OCI-LY7 (cell line): Measurements from ENCODE around the gene ARSK. TPM values are rescaled to one million over a fixed set of nuclear protein-coding genes. Genes with fewer than 3 reads are reported as not detected.

Experiments
- BruUV-seq: library from RNA; stranded (reverse); fragments of 400-500 nt; replicated peaks from 2 replicates; lab custom pipeline; 2021; lab: Mats Ljungman, UMichigan
- CTCF ChIA-PET: fragments of 300-600 bp; sonication (Branson Sonifier 250); formaldehyde crosslinking; loops from one replicate; lab custom pipeline; 2022; ENCODE audit warnings: antibody characterized with exemption; ENCODE audit not compliant: unreplicated experiment; lab: Charles Lee
- POLR2A ChIA-PET: fragments of 300-600 bp; sonication (Branson Sonifier 250); formaldehyde crosslinking; loops from one replicate; lab custom pipeline; 2022; ENCODE audit warnings: antibody characterized with exemption; lab: Charles Lee
- DNase-seq: peaks from one replicate; pipeline ENCODE4 v3.0.0-alpha.2; 2015; ENCODE audit warnings: low spot score
- H2AFZ ChIP-seq: fragments of 200-600 bp; sonication (generic), shearing (Covaris generic); 2 replicates; pipeline ENCODE4 v1.6.1; 2014; ENCODE audit warnings: mild to moderate bottlenecking, antibody characterized with exemption, low read length, moderate library complexity
- H3K27ac ChIP-seq: fragments of 200-600 bp; sonication (generic); 2 replicates; pipeline ENCODE4 v1.5.1; 2014; ENCODE audit warnings: mixed run types, low read depth, mild to moderate bottlenecking, moderate library complexity, low read length, inconsistent platforms; ENCODE audit not compliant: poor library complexity, severe bottlenecking
- H3K36me3 ChIP-seq: fragments of 200-600 bp; sonication (generic); 2 replicates; pipeline ENCODE4 v1.6.1; 2014; ENCODE audit warnings: mild to moderate bottlenecking, antibody characterized with exemption, low read length, moderate library complexity, mixed read lengths; ENCODE audit not compliant: insufficient read depth
- H3K4me1 ChIP-seq: fragments of 200-600 bp; sonication (generic); 2 replicates; pipeline ENCODE4 v1.5.1; 2014; ENCODE audit warnings: mild to moderate bottlenecking, low read length; ENCODE audit not compliant: insufficient read depth, poor library complexity, severe bottlenecking
- H3K4me2 ChIP-seq: fragments of 200-600 bp; sonication (generic); 2 replicates; pipeline ENCODE4 v1.6.1; 2014; ENCODE audit warnings: mild to moderate bottlenecking, low read length
- H3K4me3 ChIP-seq: fragments of 200-600 bp; sonication (generic); 2 replicates; pipeline ENCODE4 v1.5.1; 2014; ENCODE audit warnings: mild to moderate bottlenecking, low read depth, low read length; ENCODE audit not compliant: poor library complexity, severe bottlenecking
- H3K79me2 ChIP-seq: fragments of 200-600 bp; sonication (generic); 2 replicates; pipeline ENCODE4 v1.6.1; 2016; ENCODE audit warnings: low read depth, mild to moderate bottlenecking, low read length, moderate library complexity, mixed read lengths; ENCODE audit not compliant: insufficient read depth
- H3K9me2 ChIP-seq: fragments of 200-600 bp; sonication (generic); 2 replicates; pipeline ENCODE4 v1.6.1; 2016; ENCODE audit warnings: mild to moderate bottlenecking, low read length, mixed read lengths; ENCODE audit not compliant: insufficient read depth
- H3K9me3 ChIP-seq: fragments of 200-600 bp; sonication (generic); 2 replicates; pipeline ENCODE4 v1.6.1; 2014; ENCODE audit warnings: mild to moderate bottlenecking, mixed run types, low read length, mixed read lengths
- H4K20me1 ChIP-seq: fragments of 200-600 bp; sonication (generic); 2 replicates; pipeline ENCODE4 v1.6.1; 2014; ENCODE audit warnings: mild to moderate bottlenecking, antibody characterized with exemption, low read length, moderate library complexity, mixed read lengths; ENCODE audit not compliant: insufficient read depth
- CTCF ChIP-seq: fragments of 200-600 bp; sonication (generic); conservative IDR thresholded peaks from 2 replicates; pipeline ENCODE4 v1.5.1; 2014; ENCODE audit warnings: mild to moderate bottlenecking, antibody characterized with exemption, low read length, moderate library complexity, mixed read lengths
- EZH2phosphoT487 ChIP-seq: fragments of 200-600 bp; sonication (generic); IDR thresholded peaks from 2 replicates; pipeline ENCODE4 v1.6.1; 2018; ENCODE audit warnings: low read depth, borderline replicate concordance, mild to moderate bottlenecking, mixed run types, antibody characterized with exemption, low read length, moderate library complexity, mixed read lengths
- intact Hi-C: fragments of 100-400 bp; cut with micrococcal nuclease; formaldehyde crosslinking; loops from one replicate; pipeline ENCODE4 v1.10.0; 2022; ENCODE audit not compliant: unreplicated experiment
- total RNA-seq, 2 experiments: library from RNA; depleted of rRNA in 1 of 2; stranded (reverse); fragments of >200 nt in 1 of 2; shearing (Covaris generic) in 1 of 2; gene quantifications; 2 replicates each; pipeline ENCODE4 v1.2.3, GENCODE V29; 2014 to 2022

Gene ARSK
- total RNA-seq, 2 experiments from 2014 or later, result 5.2 to 5.9 TPM

DNA sequence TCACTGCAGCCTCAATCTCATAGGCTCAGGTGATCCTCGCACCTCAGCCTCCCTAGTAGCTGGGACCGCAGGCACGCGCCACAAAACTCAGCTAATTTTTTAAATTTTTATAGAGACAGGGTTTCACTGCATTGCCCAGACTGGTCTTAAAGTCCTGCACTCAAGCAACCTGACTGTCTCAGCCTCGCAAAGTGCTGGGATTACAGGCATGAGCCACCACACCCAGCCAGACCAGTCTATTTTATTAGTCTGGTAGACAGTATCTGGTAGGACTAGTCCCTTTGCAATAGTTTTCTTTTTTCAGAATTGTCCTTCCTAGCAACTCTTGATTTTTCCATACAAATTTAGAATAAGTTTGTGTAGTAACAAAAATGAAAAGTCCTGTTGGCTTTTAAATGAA lies 50.9 kb downstream of the ARSK start:
- H3K9me3 ChIP-seq, result no peaks in the 10 kb centered on the region
- H4K20me1 ChIP-seq, result no peaks in the 10 kb centered on the region
- TF ChIP-seq EZH2phosphoT487 (no peak), CTCF (no peak)
- intact Hi-C loops, result no loop called here
- BruUV-seq, result no TSS peak
- H3K79me2 ChIP-seq, result no peaks in the 10 kb centered on the region
- no peak overlapping the region for H3K4me2 ChIP-seq
- no peak overlapping the region for H2AFZ ChIP-seq
- no peak overlapping the region for H3K27ac ChIP-seq
- H3K4me3 ChIP-seq, result no peak overlapping the region
- POLR2A ChIA-PET, result interaction anchor here (1.2 kb wide), 1 partner anchor 17 kb away, joined by 3 read pairs; no protein-coding TSS in a partner anchor
- 0 out of 2 replicates have a peak, but pooled peaks cover 3% of the 10 kb centered on the region for H3K36me3 ChIP-seq
- H3K9me2 ChIP-seq, result no peaks in the 10 kb centered on the region
- DNase-seq, result no peak
- CTCF ChIA-PET, result no interaction called here
- no peaks in the 10 kb centered on the region for H3K4me1 ChIP-seq

DNA sequence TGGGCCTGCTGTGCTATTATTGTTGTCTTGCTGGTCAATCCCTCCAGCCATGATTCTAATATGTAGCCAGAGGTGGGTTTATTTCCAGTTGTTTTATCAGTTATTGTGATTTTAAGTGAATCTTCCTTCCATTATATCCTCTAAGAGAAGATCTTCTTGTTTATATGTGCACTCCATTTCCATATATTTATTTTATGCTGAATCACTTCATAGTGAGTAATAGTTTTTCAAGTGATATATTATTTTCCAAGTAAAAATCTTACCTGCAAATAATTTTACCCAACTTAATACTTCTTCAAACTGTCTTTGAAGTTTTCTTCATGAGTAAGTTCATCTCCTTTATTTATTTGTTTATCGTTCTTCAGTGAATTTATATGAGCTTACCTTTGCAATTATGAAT lies 51.5 kb downstream of the ARSK start:
- no TSS peak for BruUV-seq
- intact Hi-C loops, result no loop called here
- Histone ChIP-seq H3K79me2 (no peaks in the 10 kb centered on the region), H3K9me2 (no peaks in the 10 kb centered on the region), H3K4me3 (no peak overlapping the region), H3K27ac (no peak overlapping the region), H3K4me2 (no peak overlapping the region), H2AFZ (no peak overlapping the region), H3K36me3 (0 out of 2 replicates have a peak, but pooled peaks cover 3% of the 10 kb centered on the region), H4K20me1 (no peaks in the 10 kb centered on the region), H3K4me1 (no peaks in the 10 kb centered on the region), H3K9me3 (no peaks in the 10 kb centered on the region)
- TF ChIP-seq CTCF, result no peak
- TF ChIP-seq EZH2phosphoT487, result no peak
- ChIA-PET POLR2A (interaction anchor here (1.2 kb wide), 1 partner anchor 16 kb away, joined by 3 read pairs; no protein-coding TSS in a partner anchor), CTCF (no interaction called here)
- no peak for DNase-seq

DNA sequence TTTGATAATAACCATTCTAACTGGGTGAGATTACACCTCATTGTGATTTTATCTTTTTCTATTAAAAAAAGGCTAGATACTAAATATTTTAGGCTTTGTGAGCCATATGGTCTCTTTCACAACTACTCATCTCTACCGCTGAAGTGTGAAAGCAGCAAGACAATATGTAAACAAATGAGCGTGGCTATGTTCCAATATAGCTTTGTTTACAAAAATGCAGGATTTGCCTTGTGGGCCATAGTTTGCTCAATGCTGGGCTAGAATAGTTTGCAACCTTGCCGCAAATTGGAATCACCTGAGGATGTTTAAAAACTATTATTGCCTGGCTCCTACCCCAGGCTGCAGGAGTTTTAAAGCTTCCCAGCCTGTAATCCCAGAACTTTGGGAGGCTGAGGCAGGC lies 54.8 kb downstream of the ARSK start:
- H3K4me3 ChIP-seq, result no peak overlapping the region
- no peaks in the 10 kb centered on the region for H3K9me2 ChIP-seq
- no peak overlapping the region for H3K27ac ChIP-seq
- BruUV-seq, result no TSS peak
- H3K36me3 ChIP-seq, result no peaks in the 10 kb centered on the region
- H4K20me1 ChIP-seq, result no peaks in the 10 kb centered on the region
- H3K4me2 ChIP-seq, result no peak overlapping the region
- H3K4me1 ChIP-seq, result no peaks in the 10 kb centered on the region
- no peak for TF ChIP-seq CTCF
- no peak for TF ChIP-seq EZH2phosphoT487
- intact Hi-C loops, result no loop called here
- H2AFZ ChIP-seq, result no peak overlapping the region
- H3K79me2 ChIP-seq, result no peaks in the 10 kb centered on the region
- POLR2A ChIA-PET, result interaction anchor here (0.5 to 1.1 kb wide), 2 partner anchors 13 to 105 kb away, joined by 4 to 8 read pairs; no protein-coding TSS in a partner anchor
- no peak for DNase-seq
- H3K9me3 ChIP-seq, result no peaks in the 10 kb centered on the region
- CTCF ChIA-PET, result no interaction called here
